Esophagus squamous epithelium (tissue), 5 donors: Measurements from ENCODE around the gene MS4A4A. TPM values are rescaled to one million over a fixed set of nuclear protein-coding genes. Genes with fewer than 3 reads are reported as not detected.
A peak's percentile ranks its signal among the peaks of the same experiment; 100 is the strongest.

Experiments used
- DNase-seq: peaks from one replicate; lab custom pipeline; 2025; lab: John Stamatoyannopoulos, UW
- H3K27ac ChIP-seq, 4 donors: fragments of 200-600 bp; sonication (generic); one replicate each; pipeline ENCODE4 v1.5.1; 2016 to 2019; ENCODE audit warnings: mild to moderate bottlenecking in 1 of 4
- H3K27me3 ChIP-seq, 4 donors: fragments of 200-600 bp; sonication (generic); 1 replicate in 3 of 4; 2 replicates in 1 of 4; pipeline versions ENCODE4 v1.5.1 to v1.6.0; 2017 to 2021; ENCODE audit warnings: antibody characterized with exemption in 1 of 4
- H3K36me3 ChIP-seq, 3 donors: fragments of 200-600 bp; sonication (generic); one replicate each; pipeline ENCODE4 v1.5.1; 2016 to 2019
- H3K4me1 ChIP-seq, 3 donors: fragments of 200-600 bp; sonication (generic); one replicate each; pipeline ENCODE4 v1.5.1; 2017 to 2019
- H3K4me3 ChIP-seq, 4 donors: fragments of 200-600 bp; sonication (generic); 1 replicate in 3 of 4; 2 replicates in 1 of 4; pipeline ENCODE4 v1.5.1; 2016 to 2019; ENCODE audit warnings: mild to moderate bottlenecking in 2 of 4, moderate library complexity in 1 of 4
- H3K9me3 ChIP-seq, 3 donors: fragments of 200-600 bp; sonication (generic); one replicate each; pipeline ENCODE4 v1.5.1; 2016 to 2019
- CTCF ChIP-seq, 6 experiments: fragments of 450-650 bp in 4 of 6; fragments of 200-600 bp in 2 of 6; sonication (generic) in 2 of 6; IDR thresholded peaks; one replicate each; pipeline ENCODE4 v1.5.1; 2016 to 2019; ENCODE audit warnings: antibody characterized with exemption in 6 of 6, mild to moderate bottlenecking in 4 of 6, moderate library complexity in 4 of 6
- POLR2A ChIP-seq, 4 donors: fragments of 450-650 bp; IDR thresholded peaks; one replicate each; pipeline ENCODE4 v1.6.1; 2017; ENCODE audit warnings: antibody characterized with exemption in 4 of 4, mild to moderate bottlenecking in 4 of 4, moderate library complexity in 3 of 4
- WGBS, 2 donors: methylation state at CpG; one replicate each; pipeline ENCODE4 v1.1.5; 2018; 5-methylcytosine and 5-hydroxymethylcytosine counted together
- intact Hi-C: fragments of 100-400 bp; cut with DNase I; formaldehyde crosslinking; loops from one replicate; pipeline ENCODE4 v1.15.0; 2022
- total RNA-seq, 4 donors: library from RNA; depleted of rRNA; stranded (reverse); fragments of >200 nt; gene quantifications; one replicate each; pipeline ENCODE4 v1.1.0, GENCODE V29; 2016
- donor health status: DM: yes; HTN: yes; CAD: no.

Gene MS4A4A
- total RNA-seq, 4 donors from 2014 or later, result 0.42 to 32.0 (median 8.3) TPM

- H3K9me3 ChIP-seq, result no peaks in the 10 kb centered on the region
- intact Hi-C loops, result no loop called here
- H3K27ac ChIP-seq, result no peak overlapping the region
- H3K36me3 ChIP-seq, result no peaks in the 10 kb centered on the region
- no peak overlapping the region for H3K4me3 ChIP-seq
- WGBS, 2 donors, result 66 to 90% methylated on average over 4 of the region's 4 CpGs
- TF ChIP-seq POLR2A (IDR thresholded peaks at IDR 0.05) (no peak), CTCF (IDR thresholded peaks at IDR 0.05) (no peak)
- DNase-seq, result no peak
- H3K4me1 ChIP-seq, result no peaks in the 10 kb centered on the region
- no peaks in the 10 kb centered on the region for H3K27me3 ChIP-seq
These were observed 19.5 kb upstream of the MS4A4A start for GRCh38 chr11:60261014-60261413.

GRCh38 chr11:60263402-60263801 lies 17.1 kb upstream of the MS4A4A start:
- intact Hi-C loops, result no loop called here
- H3K27ac ChIP-seq, result no peak overlapping the region

GRCh38 chr11:60264644-60265043 lies 15.8 kb upstream of the MS4A4A start:
- WGBS, 2 donors, result 73 to 77% methylated on average over 5 of the region's 5 CpGs
- intact Hi-C loops, result no loop called here

More at GRCh38 chr11:60263402-60263801, 17.1 kb upstream of the MS4A4A start:
- no peak for TF ChIP-seq CTCF (IDR thresholded peaks at IDR 0.05)
- no peak for TF ChIP-seq POLR2A (IDR thresholded peaks at IDR 0.05)
- Histone ChIP-seq H3K36me3 (no peaks in the 10 kb centered on the region), H3K4me1 (no peaks in the 10 kb centered on the region), H3K27me3 (no peaks in the 10 kb centered on the region), H3K9me3 (no peaks in the 10 kb centered on the region), H3K4me3 (no peak overlapping the region)
- 71 to 72% methylated on average over 4 of the region's 4 CpGs for WGBS, 2 donors
- no peak for DNase-seq

GRCh38 chr11:60265373-60266214 lies 14.9 kb upstream of the MS4A4A start:
- H3K36me3 ChIP-seq, result no peaks in the 10 kb centered on the region
- TF ChIP-seq POLR2A (IDR thresholded peaks at IDR 0.05) (no peak), CTCF (IDR thresholded peaks at IDR 0.05) (peak; percentile 47 to 64 (median 54))
- intact Hi-C loops, result no loop called here
- no peak for DNase-seq
- H3K27me3 ChIP-seq, result no peaks in the 10 kb centered on the region
- H3K4me3 ChIP-seq, result no peak overlapping the region
- H3K4me1 ChIP-seq, result no peaks in the 10 kb centered on the region
- WGBS, 2 donors, result 19 to 20% methylated on average over 4 of the region's 4 CpGs
- peaks cover 0 to 7% (median 6%) of the 10 kb centered on the region in 3 donors for H3K9me3 ChIP-seq
- no peak overlapping the region for H3K27ac ChIP-seq

More at GRCh38 chr11:60264644-60265043, 15.8 kb upstream of the MS4A4A start:
- DNase-seq, result no peak
- Histone ChIP-seq H3K27ac (no peak overlapping the region), H3K4me1 (no peaks in the 10 kb centered on the region), H3K27me3 (no peaks in the 10 kb centered on the region), H3K4me3 (no peak overlapping the region), H3K36me3 (no peaks in the 10 kb centered on the region), H3K9me3 (no peaks in the 10 kb centered on the region)
- TF ChIP-seq CTCF (IDR thresholded peaks at IDR 0.05), result no peak
- no peak for TF ChIP-seq POLR2A (IDR thresholded peaks at IDR 0.05)

DNA sequence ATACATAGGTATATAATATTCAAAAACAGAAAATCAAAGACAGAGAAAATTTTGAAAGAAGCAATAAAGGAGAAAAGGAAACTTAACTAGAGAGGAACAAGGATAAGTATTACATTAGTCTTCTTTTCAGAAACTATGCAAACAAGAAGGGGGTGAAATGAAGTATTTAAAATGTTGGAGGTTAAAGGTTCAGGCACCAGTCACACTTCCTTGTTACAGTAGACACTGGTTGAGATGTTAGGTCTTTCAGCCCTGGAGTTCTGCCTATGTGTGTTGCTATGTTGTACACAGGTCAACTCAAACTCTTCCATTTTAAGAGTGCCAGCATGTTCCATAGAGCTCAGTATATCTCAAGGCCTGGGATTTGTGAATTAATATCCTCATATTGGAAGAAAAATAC lies 6.0 kb upstream of the MS4A4A start:
- H3K4me1 ChIP-seq, result no peaks in the 10 kb centered on the region
- peaks cover 0 to 7% (median 6%) of the 10 kb centered on the region in 3 donors for H3K9me3 ChIP-seq
- intact Hi-C loops, result no loop called here
- TF ChIP-seq CTCF (IDR thresholded peaks at IDR 0.05) (no peak), POLR2A (IDR thresholded peaks at IDR 0.05) (no peak)
- H3K27me3 ChIP-seq, result no peaks in the 10 kb centered on the region
- no peak overlapping the region for H3K27ac ChIP-seq
- no peak for DNase-seq
- no peak overlapping the region for H3K4me3 ChIP-seq
- no peaks in the 10 kb centered on the region for H3K36me3 ChIP-seq
